ENCODE measurements around the gene SLC22A23. TPM values are rescaled to one million over a fixed set of nuclear protein-coding genes. Genes with fewer than 3 reads are reported as not detected.

SLC22A23 gene
- total RNA-seq, 1 experiment from 2014 or later, result 6.8 TPM

DNA sequence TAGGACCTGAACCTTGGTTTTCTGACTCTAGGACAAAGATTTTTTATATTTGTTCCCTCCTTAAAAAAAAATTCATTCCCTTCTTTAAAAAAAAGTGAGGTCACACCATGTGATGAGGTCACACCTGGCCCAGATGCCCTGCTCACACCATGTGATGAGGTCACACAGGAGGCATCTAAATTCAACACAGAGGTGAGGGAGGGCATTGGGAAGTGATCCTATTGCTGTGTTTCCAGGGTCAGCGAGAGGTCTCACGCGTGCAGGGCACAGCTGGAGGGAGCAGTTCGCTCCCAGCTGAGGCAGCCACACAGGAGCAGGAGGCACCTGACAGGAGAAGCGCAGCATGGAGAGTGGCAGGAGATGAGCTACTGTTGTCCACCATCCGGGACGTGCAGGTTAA, 92.5 kb downstream of the SLC22A23 start:
- H3K36me3 Mint-ChIP-seq (ENCODE audit: insufficient read depth in 1 of 3, low read depth in 3 of 3), result peaks cover 0 to 22% (median 5%) of the 10 kb centered on the region in 3 experiments; a peak in 5 of 7 replicates
- H3K4me1 Mint-ChIP-seq, result peaks cover 20 to 23% of the 10 kb centered on the region in 2 experiments
- no peak overlapping the region for H4K8ac ChIP-seq (replicated peaks; ENCODE audit: insufficient read length, low read depth, low read length)
- no peak overlapping the region for H3K4me2 ChIP-seq (ENCODE audit: insufficient read depth, insufficient read length, low read length)
- H3K27me3 Mint-ChIP-seq (ENCODE audit: low read depth), result no peaks in the 10 kb centered on the region
- H2AK5ac ChIP-seq (ENCODE audit: insufficient read length, low read length), result no peak overlapping the region
- peaks cover under 1% of the 10 kb centered on the region; the same call in 1 of the 2 replicates for H3K4me1 ChIP-seq (ENCODE audit: insufficient read depth, low read length)
- no peak overlapping the region for H3T11ph ChIP-seq (ENCODE audit: low read length)
- no peak overlapping the region for H2BK120ac ChIP-seq (ENCODE audit: low read depth, low read length, poor library complexity, severe bottlenecking)
- H3K27ac Mint-ChIP-seq, result peak overlapping the region in 1 of 3 experiments; percentile 46; a peak in 1 of 7 replicates
- no peak for TF ChIP-seq CTCF (conservative IDR thresholded peaks at IDR 0.05)
- H4K20me1 ChIP-seq (ENCODE audit: control insufficient read depth, insufficient read depth, insufficient read length), result no peaks in the 10 kb centered on the region
- H3K9me3 ChIP-seq (ENCODE audit: control insufficient read depth, low read depth, low read length), result no peaks in the 10 kb centered on the region
- H3K9me3 Mint-ChIP-seq, result no peaks in the 10 kb centered on the region
- no peak overlapping the region for H2BK12ac ChIP-seq (ENCODE audit: insufficient read length, low read depth, low read length)
- no CpG with 5 or more reads among the region's 7 CpGs for WGBS (ENCODE audit: extremely low coverage, insufficient read length, low lambda C conversion rate)
- H4K91ac ChIP-seq (ENCODE audit: insufficient read length, low read depth, low read length), result no peak overlapping the region
- H3K9ac ChIP-seq (ENCODE audit: extremely low read depth, insufficient read length, low read length), result no peak overlapping the region
- no peak overlapping the region for H2BK15ac ChIP-seq (ENCODE audit: low read depth, low read length)
- no peak overlapping the region for H4K5ac ChIP-seq (ENCODE audit: insufficient read length, low read depth, low read length)
- DNase-seq, result no peak
- no peak overlapping the region for H3K27ac ChIP-seq (ENCODE audit: insufficient read length, low read depth, low read length)
- H3K14ac ChIP-seq (ENCODE audit: insufficient read depth, low read length), result no peak overlapping the region
- no peak overlapping the region for H3K4ac ChIP-seq (ENCODE audit: low read depth, low read length)
- H3K56ac ChIP-seq (ENCODE audit: insufficient read length, low read depth, low read length), result no peak overlapping the region
- H2BK20ac ChIP-seq (ENCODE audit: low read depth, low read length, poor library complexity, severe bottlenecking), result no peak overlapping the region
- no peaks in the 10 kb centered on the region for H3K27me3 ChIP-seq (ENCODE audit: insufficient read depth, low read length)
- no peaks in the 10 kb centered on the region for H3K23me2 ChIP-seq (ENCODE audit: insufficient read length, low read depth, low read length, poor library complexity, severe bottlenecking)
- H3K18ac ChIP-seq (ENCODE audit: insufficient read length, low read depth, low read length), result no peak overlapping the region
- H3K23ac ChIP-seq (ENCODE audit: insufficient read length, low read depth, low read length), result no peak overlapping the region
- no peak overlapping the region for H2BK5ac ChIP-seq (ENCODE audit: insufficient read length, low read length)
- H3K79me1 ChIP-seq (ENCODE audit: insufficient read depth, low read depth, low read length, poor library complexity, severe bottlenecking), result no peaks in the 10 kb centered on the region
- H3K4me3 Mint-ChIP-seq, result no peak overlapping the region
- H3K79me2 ChIP-seq (ENCODE audit: insufficient read depth, low read length), result peaks cover 1% of the 10 kb centered on the region; the same call in 1 of the 2 replicates
- no peak overlapping the region for H2AFZ ChIP-seq (ENCODE audit: low read length)
